ENCODE measurements around the gene ILDR1.
"Not testable (repeated sequence)": the region's sequence is repeated elsewhere in the genome, so short reads cannot be mapped to it uniquely, and the experiment has no call there.

Gene ILDR1

DNA sequence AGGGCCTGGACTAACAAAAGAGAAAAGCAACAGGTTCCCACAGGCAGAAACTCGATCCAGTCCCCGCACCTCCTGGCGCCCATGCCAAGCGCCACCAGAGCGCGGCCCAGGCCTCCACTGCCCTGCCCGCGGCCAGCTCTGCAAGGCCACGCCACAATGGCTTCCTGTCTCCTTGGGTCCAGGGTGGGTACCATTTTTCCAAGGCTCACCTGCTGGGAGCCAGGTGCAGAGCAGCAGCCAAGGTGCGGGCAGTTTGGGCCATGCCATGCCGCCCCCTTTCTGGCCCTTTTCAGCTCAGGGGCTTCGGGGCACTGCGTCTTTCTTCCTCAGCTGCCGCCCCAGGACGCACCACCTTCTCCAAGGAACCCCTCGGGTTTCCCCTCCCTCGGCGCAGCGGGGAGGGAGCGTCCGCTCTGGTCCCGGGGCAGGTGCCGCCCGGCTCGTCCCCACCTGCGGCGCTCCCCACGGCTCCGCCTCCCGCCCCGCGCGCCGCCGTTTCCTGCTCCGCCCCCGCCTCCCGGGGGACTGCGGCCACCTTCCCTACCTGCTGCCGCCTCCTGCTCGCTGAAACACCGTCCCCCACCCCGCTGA is at the start of gene ILDR1:
Gene ILDR1, minus strand, starts transcription at position 437 of the 591 bp plus-strand sequence. Its CDS starts 170 bp downstream, at position 267.
- DNase-seq (ENCODE audit: low spot score): no peak

GRCh38 chr3:122067588-122068240 is 45.7 kb upstream of the ILDR1 start:
- peak; percentile 65 for DNase-seq (ENCODE audit: low spot score)

DNA sequence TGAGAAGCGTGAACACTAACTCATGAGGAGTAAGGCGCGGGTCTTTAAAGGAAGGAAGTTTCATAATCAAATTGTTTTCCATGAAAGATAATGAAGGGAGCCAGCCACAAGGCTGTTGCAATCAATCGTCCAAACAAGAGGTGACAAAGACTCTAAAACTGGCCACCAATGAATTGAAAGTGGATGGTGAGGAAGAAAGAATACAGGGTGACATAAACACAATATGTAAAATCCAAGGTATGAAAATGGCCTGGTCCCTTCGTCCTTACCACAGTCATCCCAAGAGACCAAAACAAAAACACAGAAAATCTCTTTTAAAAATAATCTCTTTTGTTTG is 45.1 kb upstream of the ILDR1 start:
- DNase-seq (ENCODE audit: low spot score): no peak

- DNase-seq (ENCODE audit: low spot score): no peak
Observed at GRCh38 chr3:122066331-122067213, 44.5 kb upstream of the ILDR1 start.

GRCh38 chr3:122064326-122064725 is 42.3 kb upstream of the ILDR1 start:
- no peak for DNase-seq (ENCODE audit: low spot score)

DNA sequence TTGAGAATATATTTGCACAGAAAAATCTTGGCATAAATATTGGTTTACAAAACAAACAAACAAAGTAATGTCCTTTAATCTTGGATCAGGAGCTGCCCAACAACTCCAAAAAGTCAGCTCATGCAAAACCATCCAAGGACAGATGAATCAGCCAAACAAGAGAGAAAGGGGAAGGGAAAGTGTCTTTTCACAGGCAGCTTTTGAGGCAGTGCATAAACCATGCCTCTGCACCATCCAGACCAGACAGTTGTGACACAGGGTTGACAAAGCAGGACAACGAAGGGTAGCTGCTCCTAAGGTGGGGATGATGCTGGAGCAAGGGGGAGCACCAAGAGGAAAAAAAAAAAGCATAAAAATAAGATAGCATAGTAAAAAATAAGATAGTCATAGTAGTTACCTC is 41.9 kb upstream of the ILDR1 start:
- DNase-seq (ENCODE audit: low spot score): no peak

- DNase-seq (ENCODE audit: low spot score): no peak
Observed at GRCh38 chr3:122060040-122060698, 38.1 kb upstream of the ILDR1 start.

DNA sequence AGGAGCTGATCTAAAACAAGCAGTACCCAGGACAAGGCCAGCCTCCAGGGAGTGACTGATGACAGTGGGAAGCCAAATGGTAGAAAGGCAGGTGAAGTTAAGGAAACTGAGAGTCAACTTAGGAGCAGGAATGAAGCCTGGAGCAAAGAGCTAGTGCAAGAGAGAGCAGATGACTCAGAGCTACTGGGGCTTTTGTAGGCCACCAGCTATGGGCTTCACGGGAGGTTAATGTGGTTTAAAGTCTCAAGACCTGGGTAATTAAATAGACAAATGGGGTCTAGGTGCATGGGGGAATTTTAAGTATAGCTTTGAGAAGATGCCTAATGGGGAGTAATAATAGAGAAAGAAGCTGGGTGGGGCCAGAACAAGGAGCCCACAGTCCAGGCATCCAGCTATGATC is 36.2 kb upstream of the ILDR1 start:
- no peak for DNase-seq (ENCODE audit: low spot score)

DNA sequence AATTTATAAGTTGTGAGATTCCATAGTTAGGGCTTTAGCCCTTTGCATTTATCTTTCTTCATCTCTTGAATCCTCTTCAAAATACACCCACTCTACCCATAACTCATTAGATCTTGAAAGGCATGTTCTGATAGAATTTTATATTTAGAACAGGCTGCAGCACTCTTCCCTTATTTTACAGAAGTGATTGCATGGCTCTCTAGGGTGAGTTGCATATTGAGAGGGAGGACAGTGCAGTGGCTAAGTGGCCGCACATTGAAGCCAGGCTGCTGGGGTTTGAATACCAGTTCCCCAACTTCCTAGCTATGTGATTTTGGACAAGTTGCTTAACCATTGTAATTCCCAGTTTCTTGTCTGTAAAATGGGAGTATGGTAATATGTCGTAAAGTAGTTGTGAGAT is 35.6 kb upstream of the ILDR1 start:
- DNase-seq (ENCODE audit: low spot score): no peak

DNA sequence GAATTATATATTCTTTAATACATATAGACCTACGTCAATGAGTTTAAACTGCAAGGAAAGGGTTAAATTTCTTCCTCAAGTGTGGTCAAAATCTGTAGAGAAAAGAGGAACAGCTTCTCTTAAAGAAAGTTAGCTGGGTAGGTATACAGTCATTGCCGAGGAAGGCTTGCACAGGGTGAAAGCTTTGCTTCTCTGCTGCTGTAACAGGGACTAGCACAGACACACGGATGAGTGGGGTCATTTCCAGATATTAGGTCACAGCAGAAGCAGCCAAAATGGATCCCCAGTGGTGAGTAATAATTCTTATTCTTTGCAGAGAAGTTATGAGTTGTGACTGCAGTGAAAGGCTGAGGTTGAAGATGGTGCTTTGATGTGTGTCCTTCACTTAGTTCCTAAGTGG is 33.2 kb upstream of the ILDR1 start, which contains the start of gene CD86:
Gene CD86, plus strand, starts transcription at position 148 of the 400 bp plus-strand sequence. Its CDS starts 128 bp downstream, at position 276.
- peak; percentile 45 for DNase-seq (ENCODE audit: low spot score)

- DNase-seq (ENCODE audit: low spot score): no peak
Observed at GRCh38 chr3:122052968-122053367, 30.9 kb upstream of the ILDR1 start.

GRCh38 chr3:122047773-122048172 is 25.7 kb upstream of the ILDR1 start:
- DNase-seq (ENCODE audit: low spot score): not testable (repeated sequence)

DNA sequence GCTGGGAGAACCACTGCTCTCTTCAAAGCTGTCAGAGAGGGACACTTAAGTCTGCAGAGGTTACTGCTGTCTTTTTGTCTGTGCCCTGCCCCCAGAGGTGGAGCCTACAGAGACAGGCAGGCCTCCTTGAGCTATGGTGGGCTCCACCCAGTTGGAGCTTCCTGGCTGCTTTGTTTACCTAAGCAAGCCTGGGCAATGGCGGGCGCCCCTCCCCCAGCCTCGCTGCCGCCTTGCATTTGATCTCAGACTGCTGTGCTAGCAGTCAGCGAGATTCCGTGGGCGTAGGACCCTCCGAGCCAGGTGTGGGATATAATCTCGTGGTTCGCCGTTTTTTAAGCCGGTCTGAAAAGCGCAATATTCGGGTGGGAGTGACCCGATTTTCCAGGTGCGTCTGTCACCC is 25.2 kb upstream of the ILDR1 start:
- DNase-seq (ENCODE audit: low spot score): not testable (repeated sequence)

GRCh38 chr3:122033023-122033422 is 11.0 kb upstream of the ILDR1 start:
- no peak for DNase-seq (ENCODE audit: low spot score)

DNA sequence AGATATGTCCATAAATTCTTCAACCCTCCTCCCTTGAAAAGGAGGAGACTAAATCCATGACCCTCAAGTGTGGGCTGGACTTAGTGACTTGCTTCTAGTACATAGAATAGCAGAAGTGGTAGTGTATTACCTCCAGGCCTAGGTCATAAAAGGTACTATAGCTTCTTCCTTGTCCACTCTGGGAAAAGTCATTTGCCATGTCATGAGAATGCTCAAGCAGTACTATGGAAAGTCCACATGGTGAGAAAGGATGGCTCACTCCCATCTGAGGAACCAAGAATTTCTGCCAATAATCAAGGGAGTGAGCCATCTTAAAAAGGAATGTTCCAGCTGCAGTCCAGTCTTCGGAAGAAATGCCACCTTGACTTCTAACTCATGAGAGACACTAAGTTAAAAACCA is 10.5 kb upstream of the ILDR1 start:
- DNase-seq (ENCODE audit: low spot score): no peak

DNA sequence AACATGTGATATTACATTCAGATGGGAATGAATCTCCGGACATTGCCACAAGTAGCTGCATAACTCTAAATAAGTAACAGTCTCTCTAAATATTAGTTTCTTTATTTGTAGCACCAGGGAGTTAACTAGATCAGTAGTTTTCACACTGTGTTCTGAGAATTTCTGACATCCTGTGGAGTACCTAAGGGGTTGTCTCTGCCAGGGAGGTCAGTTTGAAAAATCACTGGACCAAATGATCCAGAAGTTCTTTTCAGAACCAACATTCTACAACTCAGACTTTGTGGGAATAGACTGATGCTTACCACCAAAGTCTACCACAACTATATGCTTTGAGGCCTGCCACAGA is 9.0 kb upstream of the ILDR1 start:
- no peak for DNase-seq (ENCODE audit: low spot score)

DNA sequence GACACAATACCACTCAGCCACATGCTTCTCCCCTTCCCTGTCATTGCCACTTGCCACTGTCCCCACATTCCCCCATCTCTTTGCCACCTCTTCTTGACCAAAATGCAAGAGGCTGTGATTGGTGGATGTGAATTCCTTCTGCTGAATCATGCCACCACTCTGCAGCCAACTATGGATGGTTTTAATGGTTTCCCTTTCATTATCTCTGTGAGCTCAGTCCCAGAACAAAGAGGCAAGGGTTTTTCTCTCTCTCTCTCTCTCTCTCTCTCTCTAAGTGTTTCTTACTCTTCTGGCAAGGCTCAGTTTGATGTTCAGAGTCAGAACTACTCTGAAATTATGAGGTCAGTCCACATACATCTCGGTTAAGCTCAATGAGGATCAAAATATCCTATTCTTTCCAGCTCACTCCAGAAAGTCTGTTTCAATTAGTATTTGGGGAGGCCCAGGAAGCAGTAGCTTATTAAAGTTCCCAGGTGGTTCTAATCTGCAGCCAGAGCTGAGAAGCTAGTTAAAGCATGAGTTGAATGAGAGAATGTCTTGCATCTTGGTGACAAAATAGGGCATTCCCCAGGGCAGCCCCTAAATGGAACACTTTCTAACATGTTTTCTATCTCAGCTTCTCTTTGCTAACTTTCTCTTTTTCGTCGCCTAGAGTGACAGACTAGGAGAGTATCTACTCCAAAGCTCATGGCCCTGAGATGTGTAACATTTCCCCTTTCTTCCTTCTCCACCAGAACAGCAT is 8.5 kb upstream of the ILDR1 start:
- DNase-seq (ENCODE audit: low spot score): peak; percentile 62

DNA sequence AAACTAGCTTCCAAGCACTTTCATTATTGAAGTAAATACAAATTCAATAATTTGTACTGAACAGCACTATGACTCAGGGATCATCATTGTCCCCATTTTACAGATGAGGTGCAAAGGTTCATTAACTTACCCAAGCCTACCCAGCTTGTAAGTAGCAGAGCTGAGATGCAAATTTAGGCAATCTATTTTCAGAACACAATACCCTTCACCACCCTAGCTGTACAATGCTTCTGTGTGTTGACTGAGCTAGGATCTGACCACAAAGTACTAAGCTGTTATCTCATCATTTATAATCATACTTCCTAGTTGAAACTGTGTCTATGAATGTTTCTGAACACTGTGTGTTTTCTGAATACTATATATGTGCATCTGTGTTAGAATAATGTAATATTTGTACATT is 3.2 kb upstream of the ILDR1 start:
- no peak for DNase-seq (ENCODE audit: low spot score)

GRCh38 chr3:122024800-122025199 is 2.8 kb upstream of the ILDR1 start:
- DNase-seq (ENCODE audit: low spot score): no peak

GRCh38 chr3:122023335-122023910 is 1.4 kb upstream of the ILDR1 start:
- no peak for DNase-seq (ENCODE audit: low spot score)

- no peak for DNase-seq (ENCODE audit: low spot score)
Observed at GRCh38 chr3:122021037-122021436, 1.0 kb downstream of the ILDR1 start.

DNA sequence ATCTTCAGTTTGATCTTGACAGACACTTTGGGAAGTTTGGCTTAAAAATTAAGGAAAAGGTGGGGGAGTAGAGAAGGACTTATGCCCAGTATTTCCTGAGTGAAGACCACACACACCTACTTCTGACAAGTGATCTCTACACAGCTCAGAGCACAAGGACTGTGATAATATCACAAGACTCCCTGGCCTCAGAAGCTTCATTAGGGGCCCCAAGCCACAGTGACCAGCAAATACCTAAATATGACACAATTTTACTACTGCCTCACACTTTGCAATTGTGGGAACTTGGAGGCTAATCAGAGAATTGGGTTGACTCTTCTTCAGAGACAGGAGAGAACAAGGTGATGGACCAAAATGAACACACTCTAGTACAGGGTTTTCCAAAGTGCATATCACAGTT is 2.6 kb downstream of the ILDR1 start:
- DNase-seq (ENCODE audit: low spot score): no peak

All from activated CD4-positive, alpha-beta T cell treated with anti-CD3 and anti-CD28 coated beads, Interleukin-2, Interleukin-4, amounts not matched to agents 100 ng/mL and 50 ng/mL, durations not matched to agents 16 hours and 8 hours (primary cell).